ENCODE measurements around the gene CRHR1.
"Not testable (repeated sequence)": the region's sequence is repeated elsewhere in the genome, so short reads cannot be mapped to it uniquely, and the experiment has no call there.

CRHR1 gene

GRCh38 chr17:45784293-45784740 lies at the start of gene CRHR1:
CRHR1 (plus strand) TSS chr17:45784320; CDS start chr17:45784545, 225 bp downstream.
- no peak for DNase-seq (ENCODE audit: low read depth)

GRCh38 chr17:45734598-45734997 lies 49.5 kb upstream of the CRHR1 start:
- DNase-seq (ENCODE audit: low read depth): no peak

DNA sequence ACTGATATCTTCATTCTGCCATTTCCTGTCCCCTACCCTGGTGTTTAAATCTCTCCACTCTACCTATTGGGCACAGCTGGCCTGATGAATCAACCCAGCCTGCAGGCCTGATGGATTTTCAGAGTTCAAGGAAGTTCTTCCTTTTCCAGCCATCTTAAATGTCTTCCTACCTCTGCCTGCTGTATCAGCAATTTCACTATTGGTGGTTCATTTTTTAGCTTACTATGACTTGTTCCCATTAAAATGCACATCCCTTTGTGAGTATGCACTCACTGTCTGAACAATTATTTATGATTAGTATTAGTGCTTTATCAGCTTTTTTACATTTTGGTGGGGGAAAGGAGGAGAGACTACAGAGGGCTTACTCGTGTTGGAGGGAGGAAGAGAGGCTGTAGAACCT lies 48.6 kb upstream of the CRHR1 start:
- no peak for DNase-seq (ENCODE audit: low read depth)

GRCh38 chr17:45739786-45740185 lies 44.3 kb upstream of the CRHR1 start:
- no peak for DNase-seq (ENCODE audit: low read depth)

GRCh38 chr17:45740553-45741330 lies 43.4 kb upstream of the CRHR1 start:
- no peak for DNase-seq (ENCODE audit: low read depth)

GRCh38 chr17:45742251-45742650 lies 41.9 kb upstream of the CRHR1 start:
- DNase-seq (ENCODE audit: low read depth): no peak

- no peak for DNase-seq (ENCODE audit: low read depth)
Observed at GRCh38 chr17:45743626-45744326, 40.3 kb upstream of the CRHR1 start.

DNA sequence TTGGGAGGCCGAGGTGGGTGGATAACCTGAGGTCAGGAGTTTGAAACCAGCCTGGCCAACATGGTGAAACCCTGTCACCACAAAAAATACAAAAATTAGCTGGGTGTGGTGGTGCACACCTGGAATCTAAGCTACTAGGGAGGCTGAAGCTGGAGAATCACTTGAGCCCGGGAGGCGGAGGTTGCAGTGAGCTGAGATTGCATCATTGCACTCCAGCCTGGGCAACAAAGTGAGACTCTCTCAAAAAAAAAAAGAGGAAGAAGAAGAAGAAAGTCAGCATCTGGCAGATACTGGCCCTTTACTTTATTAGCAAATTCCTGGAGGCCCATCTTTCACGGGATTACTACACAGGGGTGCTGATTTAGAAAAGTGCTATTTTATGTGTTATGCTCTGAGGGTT lies 39.3 kb upstream of the CRHR1 start:
- DNase-seq (ENCODE audit: low read depth): not testable (repeated sequence)

DNA sequence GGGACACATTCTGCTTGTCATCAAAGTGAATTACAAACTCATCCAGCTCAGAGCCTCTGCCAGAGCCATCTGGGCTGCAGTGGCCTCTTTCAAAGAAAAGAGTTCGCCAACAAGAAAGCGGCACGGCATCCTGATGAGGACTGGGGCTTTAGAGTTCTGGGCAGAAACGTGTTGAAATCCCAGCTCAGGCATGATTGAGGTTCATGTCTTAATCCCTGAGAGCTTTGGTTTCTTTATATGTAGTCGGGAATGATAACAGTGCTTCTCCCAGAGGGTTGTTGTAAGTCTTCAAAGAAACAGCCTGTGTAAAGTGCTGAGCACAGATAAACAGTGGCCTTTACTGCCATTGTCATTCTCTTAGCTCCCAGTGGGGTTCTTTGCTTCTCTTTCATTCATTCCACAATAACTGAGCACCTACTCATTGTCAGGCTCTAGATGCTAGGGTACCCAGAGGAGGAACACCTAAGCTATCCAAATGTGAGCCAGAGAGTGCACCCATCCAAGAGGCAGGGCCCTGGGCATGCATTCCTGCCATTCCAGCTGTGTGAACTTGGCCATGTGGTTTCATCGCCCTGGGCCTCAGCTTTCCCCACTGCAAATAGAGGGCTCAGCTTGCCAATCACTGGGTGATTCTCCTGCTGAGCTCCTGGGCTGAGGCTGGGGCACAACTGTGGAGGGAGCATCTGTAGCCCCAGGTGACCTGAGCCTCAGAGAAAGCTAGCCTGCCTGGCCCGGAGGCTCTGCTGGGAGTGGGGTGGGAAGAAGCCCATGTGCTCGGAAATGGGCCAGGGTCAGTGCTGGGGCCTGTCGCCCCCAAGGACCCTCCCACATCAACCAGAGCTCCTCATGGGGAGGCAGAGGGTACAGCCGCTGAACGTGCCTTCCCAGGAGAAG lies 38.3 kb upstream of the CRHR1 start:
- no peak for DNase-seq (ENCODE audit: low read depth)

DNA sequence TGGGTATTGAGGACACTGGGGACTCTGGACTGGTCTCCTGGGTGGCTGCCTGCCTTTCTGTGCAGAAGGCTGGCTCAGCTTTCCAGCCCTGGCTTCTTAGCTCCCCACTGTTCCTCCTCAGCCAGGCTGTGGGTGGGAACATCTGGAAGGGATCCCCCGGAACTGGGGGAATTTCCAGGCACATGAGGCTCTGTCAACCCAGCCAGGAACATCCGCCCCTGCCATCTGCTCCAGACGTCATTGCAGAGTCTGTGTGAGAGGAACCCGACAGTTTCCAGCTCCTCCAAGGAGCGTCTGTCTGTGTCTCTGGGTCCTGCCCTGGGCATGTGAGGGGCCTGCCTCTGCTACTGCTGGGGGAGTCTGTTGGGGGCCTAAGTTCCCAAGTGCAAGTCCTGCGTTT lies 36.2 kb upstream of the CRHR1 start:
- no peak for DNase-seq (ENCODE audit: low read depth)

- no peak for DNase-seq (ENCODE audit: low read depth)
Observed at GRCh38 chr17:45748731-45749310, 35.3 kb upstream of the CRHR1 start.

DNA sequence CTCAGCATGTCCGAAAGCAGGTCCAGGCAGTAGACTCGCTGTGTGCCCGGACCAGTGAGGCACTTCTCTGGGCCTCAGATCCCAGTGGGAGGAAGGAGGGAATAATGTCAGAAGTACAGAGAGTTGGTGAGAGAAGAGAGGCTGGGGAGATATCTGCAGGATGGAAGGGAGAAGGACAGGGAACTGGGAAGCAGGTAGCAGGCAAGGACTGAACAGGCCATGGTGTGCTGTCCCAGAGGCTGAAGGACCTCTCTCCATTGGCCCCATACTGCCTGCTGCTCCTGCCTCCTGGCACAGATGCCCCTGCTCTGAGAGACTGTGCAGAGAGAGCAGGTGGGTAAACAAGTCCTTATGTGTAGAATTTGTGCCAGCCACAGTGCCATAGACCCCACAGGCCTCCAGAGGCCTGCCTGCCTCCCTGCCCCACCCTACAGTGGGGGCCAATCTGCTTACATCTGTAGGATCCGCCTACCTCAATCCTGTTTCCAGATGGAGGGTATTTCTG lies 34.2 kb upstream of the CRHR1 start:
- no peak for DNase-seq (ENCODE audit: low read depth)

DNA sequence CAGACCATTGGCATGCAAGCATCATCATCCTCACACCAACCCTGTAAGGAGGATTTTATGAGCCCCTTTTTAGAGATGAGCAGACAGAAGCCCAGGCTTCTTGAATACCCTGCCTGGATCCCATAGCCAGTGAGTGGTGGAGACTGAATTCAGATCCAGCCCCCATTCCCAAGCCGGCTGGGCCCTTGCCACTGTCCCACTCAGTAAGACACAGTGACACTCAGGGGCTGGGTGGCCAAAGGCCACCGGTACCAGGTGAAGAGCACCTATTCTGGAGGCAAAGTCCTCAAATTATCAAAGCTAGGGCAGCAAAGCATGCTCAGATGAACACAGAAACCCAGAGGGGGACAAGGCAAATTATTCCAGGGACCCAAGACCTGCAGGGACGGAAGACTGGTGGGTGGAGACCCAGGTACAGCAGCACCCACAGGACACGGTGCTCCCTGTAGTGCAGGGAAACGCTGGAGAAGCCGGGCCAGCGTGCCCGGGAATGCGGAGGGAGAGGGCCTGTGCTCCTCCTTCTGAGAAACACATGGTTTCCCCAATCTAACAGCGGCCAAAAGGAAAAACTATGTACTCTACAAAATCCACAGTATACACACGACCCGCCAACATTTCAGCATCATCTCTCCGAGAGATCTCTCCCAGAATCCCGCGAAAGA lies 33.2 kb upstream of the CRHR1 start:
- DNase-seq (ENCODE audit: low read depth): no peak

DNA sequence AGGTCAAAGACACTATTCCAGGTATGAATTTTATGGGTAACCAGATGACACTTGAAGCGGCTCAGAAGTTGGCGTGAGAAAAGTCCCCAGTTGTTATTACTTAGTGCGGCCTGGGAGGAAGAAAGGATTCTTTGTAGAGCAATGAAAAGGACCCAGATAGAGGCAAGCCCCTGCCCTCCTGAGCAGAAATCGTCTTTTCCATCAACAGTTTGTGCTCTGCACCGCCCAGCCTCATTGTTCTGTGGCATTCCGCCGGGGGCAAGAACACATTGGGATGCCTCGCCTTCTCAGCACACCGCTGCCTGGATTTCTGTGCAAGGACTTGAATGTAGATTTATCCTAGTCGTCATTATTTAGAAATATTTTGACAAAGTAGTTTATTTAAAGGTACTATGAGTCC lies 32.7 kb upstream of the CRHR1 start:
- no peak for DNase-seq (ENCODE audit: low read depth)

- DNase-seq (ENCODE audit: low read depth): no peak
Observed at GRCh38 chr17:45752246-45752645, 31.9 kb upstream of the CRHR1 start.

DNA sequence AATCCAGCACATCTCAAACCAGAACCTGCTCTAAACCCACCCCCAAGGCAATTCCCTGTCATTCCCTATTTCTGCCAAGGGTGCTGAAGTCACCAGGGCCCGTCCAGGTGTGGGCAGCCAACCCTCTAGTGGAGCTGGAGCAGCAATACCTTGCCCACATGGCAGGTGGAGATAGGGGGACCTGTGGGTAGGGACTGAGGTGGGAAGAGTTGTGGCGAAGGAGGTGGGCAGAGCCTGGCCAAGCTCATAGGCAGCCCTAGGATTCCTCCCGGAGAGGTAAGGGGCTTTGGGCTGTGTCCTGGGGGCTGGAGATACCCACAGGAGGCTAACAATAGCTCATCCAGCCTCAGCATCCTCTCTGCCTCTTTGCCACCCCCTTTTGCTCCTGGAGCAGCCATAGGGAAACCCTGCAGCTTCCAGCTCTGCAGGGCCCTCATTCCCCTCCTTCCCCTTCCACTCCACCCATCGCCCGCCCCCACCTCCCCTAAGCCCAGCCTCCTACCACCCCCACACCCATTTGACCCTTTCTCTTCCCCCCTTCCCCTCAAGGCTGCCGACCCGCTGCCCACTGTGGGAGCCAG lies 30.4 kb upstream of the CRHR1 start:
- DNase-seq (ENCODE audit: low read depth): no peak

- DNase-seq (ENCODE audit: low read depth): no peak
Observed at GRCh38 chr17:45755050-45755449, 29.1 kb upstream of the CRHR1 start.

- DNase-seq (ENCODE audit: low read depth): no peak
Observed at GRCh38 chr17:45756266-45756991, 27.7 kb upstream of the CRHR1 start.

GRCh38 chr17:45757431-45758218 lies 26.5 kb upstream of the CRHR1 start:
- DNase-seq (ENCODE audit: low read depth): no peak

Data from stimulated activated CD8-positive, alpha-beta memory T cell treated with anti-CD3 and anti-CD28 coated beads, Interleukin-12 subunit alpha, Interleukin-12 subunit beta, amount 100 ng/mL, for 1 hour (primary cell).